Lower lobe of right lung (tissue), 2 donors: ENCODE measurements around the gene TIMP1. TPM values are rescaled to one million over a fixed set of nuclear protein-coding genes. Genes with fewer than 3 reads are reported as not detected.
A peak's percentile ranks its signal among the peaks of the same experiment; 100 is the strongest.

Experiments used
- ATAC-seq, 2 donors: fragments of 200-7000 bp; cut with Tn5 transposase; one replicate each; pipeline ENCODE4 v1.9.1; 2020 to 2022; ENCODE audit warnings: mild to moderate bottlenecking in 2 of 2, moderate library complexity in 2 of 2
- DNase-seq: peaks from one replicate; pipeline ENCODE4 v3.0.0-alpha.2; 2020
- H3K27ac ChIP-seq: fragments of 200-600 bp; one replicate; pipeline ENCODE4 v1.8.0; 2022
- H3K27me3 ChIP-seq: fragments of 200-600 bp; one replicate; pipeline ENCODE4 v1.8.0; 2022; ENCODE audit warnings: low read depth
- H3K36me3 ChIP-seq: fragments of 200-600 bp; one replicate; pipeline ENCODE4 v1.8.0; 2022; ENCODE audit warnings: mild to moderate bottlenecking
- H3K4me1 ChIP-seq: fragments of 200-600 bp; one replicate; pipeline ENCODE4 v1.8.0; 2022
- H3K4me3 ChIP-seq: fragments of 200-600 bp; one replicate; pipeline ENCODE4 v1.8.0; 2022; ENCODE audit warnings: mild to moderate bottlenecking
- H3K9me3 ChIP-seq: fragments of 200-600 bp; one replicate; pipeline ENCODE4 v1.8.0; 2022
- intact Hi-C: fragments of 100-400 bp; cut with DNase I; formaldehyde crosslinking; loops from one replicate; pipeline ENCODE4 v1.11.0; 2022
- total RNA-seq: library from RNA; stranded (reverse); fragmentation: NEBNext Ultra II Directional; extraction: Animal tissue kit (Norgen Biotek cat#: 25700); gene quantifications from one replicate; pipeline ENCODE4 v1.2.1, GENCODE V29; 2021
- TF ChIP-seq, protein P1 (sequence below): fragments of 200-600 bp; IDR thresholded peaks from one replicate; pipeline ENCODE4 v1.8.0; 2022; ENCODE audit warnings: antibody characterized with exemption, mild to moderate bottlenecking
- donor health status: DM: no; HTN: yes; CAD: no; lungs with severe emphysema.

TIMP1 gene
- total RNA-seq, 1 donor from 2014 or later: 189 TPM

DNA sequence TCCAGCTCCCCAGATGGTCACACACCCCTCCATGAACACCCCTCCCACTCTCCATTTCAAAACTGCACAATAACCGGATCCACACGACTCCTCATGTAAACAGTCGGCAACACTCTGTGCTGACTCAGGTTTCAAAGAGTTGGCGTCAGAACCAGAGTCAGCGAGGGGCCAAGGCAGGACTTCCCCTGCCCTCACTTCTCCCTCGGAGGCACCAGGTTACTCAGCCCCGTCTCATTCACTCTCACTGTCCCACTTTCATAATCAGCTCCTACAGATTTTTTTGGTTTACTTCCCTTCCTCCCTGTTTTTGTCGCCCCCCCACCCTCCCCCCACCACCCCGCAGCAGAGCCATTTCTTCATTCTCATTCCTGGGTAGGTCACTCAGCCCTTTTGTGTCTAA is 2.7 kb upstream of the TIMP1 start:
- no peak overlapping the region for H3K4me3 ChIP-seq
- ATAC-seq (peak; percentile 58 to 59), DNase-seq (peak; percentile 45)
- no peaks in the 10 kb centered on the region for H3K36me3 ChIP-seq
- intact Hi-C loops: no loop called here
- H3K4me1 ChIP-seq: peaks cover 21% of the 10 kb centered on the region
- no peak overlapping the region for H3K27ac ChIP-seq
- no peaks in the 10 kb centered on the region for H3K9me3 ChIP-seq
- H3K27me3 ChIP-seq: no peaks in the 10 kb centered on the region
- TF ChIP-seq, protein P1, sequence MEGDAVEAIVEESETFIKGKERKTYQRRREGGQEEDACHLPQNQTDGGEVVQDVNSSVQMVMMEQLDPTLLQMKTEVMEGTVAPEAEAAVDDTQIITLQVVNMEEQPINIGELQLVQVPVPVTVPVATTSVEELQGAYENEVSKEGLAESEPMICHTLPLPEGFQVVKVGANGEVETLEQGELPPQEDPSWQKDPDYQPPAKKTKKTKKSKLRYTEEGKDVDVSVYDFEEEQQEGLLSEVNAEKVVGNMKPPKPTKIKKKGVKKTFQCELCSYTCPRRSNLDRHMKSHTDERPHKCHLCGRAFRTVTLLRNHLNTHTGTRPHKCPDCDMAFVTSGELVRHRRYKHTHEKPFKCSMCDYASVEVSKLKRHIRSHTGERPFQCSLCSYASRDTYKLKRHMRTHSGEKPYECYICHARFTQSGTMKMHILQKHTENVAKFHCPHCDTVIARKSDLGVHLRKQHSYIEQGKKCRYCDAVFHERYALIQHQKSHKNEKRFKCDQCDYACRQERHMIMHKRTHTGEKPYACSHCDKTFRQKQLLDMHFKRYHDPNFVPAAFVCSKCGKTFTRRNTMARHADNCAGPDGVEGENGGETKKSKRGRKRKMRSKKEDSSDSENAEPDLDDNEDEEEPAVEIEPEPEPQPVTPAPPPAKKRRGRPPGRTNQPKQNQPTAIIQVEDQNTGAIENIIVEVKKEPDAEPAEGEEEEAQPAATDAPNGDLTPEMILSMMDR: no peak

DNA sequence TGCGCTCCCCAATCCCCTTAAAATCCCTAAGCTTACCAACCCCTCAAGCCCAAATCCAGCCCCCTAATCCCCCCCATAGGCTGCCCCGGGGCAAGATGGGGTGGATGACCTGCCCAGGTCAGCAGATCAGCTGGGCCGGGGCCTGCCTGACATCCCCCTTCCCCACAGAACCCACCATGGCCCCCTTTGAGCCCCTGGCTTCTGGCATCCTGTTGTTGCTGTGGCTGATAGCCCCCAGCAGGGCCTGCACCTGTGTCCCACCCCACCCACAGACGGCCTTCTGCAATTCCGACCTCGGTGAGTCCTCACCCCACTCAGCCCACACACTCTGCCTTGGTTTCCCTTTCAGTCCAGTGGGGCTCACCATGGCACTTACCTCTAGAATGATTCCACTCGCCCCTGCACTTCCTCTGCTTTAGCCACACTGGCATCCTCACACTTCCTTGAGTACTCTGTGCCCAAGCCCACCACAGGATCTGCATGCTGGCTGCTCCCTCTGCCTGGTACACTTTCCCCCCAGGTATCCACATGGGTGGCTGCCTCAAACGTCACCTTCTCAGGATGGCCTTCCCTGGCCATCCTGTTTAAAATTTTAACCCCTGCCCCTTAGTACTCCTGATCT is 1.1 kb downstream of the TIMP1 start:
- intact Hi-C loops: no loop called here
- no peak overlapping the region for H3K27ac ChIP-seq
- H3K27me3 ChIP-seq: no peaks in the 10 kb centered on the region
- no peaks in the 10 kb centered on the region for H3K9me3 ChIP-seq
- peaks cover 19% of the 10 kb centered on the region for H3K4me1 ChIP-seq
- no peaks in the 10 kb centered on the region for H3K36me3 ChIP-seq
- DNase-seq: no peak
- TF ChIP-seq, protein P1: no peak
- H3K4me3 ChIP-seq: peak overlapping the region; percentile 54
- ATAC-seq: no peak

DNA sequence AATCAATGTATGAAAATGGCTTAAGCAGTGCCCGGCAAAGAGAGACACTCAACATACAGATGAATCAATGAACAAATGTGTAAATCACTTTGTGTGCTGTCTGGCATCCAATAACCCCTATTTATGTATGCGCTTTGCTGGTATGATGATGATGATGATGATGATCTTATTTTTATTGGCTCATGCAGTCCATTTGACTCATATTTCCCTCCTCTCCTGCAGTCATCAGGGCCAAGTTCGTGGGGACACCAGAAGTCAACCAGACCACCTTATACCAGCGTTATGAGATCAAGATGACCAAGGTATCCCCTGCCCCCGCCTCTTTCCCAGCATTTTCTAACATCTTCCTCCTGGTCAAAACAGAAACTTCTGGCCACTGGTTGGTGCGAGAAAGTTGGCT is 2.5 kb downstream of the TIMP1 start:
- Histone ChIP-seq H3K27me3 (no peaks in the 10 kb centered on the region), H3K4me1 (peaks cover 8% of the 10 kb centered on the region), H3K9me3 (no peaks in the 10 kb centered on the region), H3K36me3 (no peaks in the 10 kb centered on the region), H3K4me3 (no peak overlapping the region), H3K27ac (no peak overlapping the region)
- DNase-seq: no peak
- TF ChIP-seq, protein P1: no peak
- ATAC-seq: no peak
- intact Hi-C loops: no loop called here

DNA sequence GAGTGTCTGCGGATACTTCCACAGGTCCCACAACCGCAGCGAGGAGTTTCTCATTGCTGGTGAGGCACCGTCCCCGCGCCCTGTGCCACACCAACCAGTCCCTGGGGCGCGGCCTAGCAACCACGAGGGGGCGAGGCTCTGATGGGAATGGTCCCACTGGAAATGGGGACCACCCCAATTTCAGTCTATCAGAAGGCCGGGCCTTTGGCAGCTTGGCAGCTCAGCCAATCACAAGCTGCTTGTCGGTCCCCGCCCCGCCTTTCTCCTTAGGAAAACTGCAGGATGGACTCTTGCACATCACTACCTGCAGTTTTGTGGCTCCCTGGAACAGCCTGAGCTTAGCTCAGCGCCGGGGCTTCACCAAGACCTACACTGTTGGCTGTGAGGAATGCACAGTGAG is 3.0 kb downstream of the TIMP1 start:
- H3K4me1 ChIP-seq: peaks cover 8% of the 10 kb centered on the region
- DNase-seq (no peak), ATAC-seq (no peak)
- H3K9me3 ChIP-seq: no peaks in the 10 kb centered on the region
- no peaks in the 10 kb centered on the region for H3K36me3 ChIP-seq
- H3K27me3 ChIP-seq: no peaks in the 10 kb centered on the region
- TF ChIP-seq, protein P1: no peak
- H3K4me3 ChIP-seq: no peak overlapping the region
- intact Hi-C loops: no loop called here
- no peak overlapping the region for H3K27ac ChIP-seq

DNA sequence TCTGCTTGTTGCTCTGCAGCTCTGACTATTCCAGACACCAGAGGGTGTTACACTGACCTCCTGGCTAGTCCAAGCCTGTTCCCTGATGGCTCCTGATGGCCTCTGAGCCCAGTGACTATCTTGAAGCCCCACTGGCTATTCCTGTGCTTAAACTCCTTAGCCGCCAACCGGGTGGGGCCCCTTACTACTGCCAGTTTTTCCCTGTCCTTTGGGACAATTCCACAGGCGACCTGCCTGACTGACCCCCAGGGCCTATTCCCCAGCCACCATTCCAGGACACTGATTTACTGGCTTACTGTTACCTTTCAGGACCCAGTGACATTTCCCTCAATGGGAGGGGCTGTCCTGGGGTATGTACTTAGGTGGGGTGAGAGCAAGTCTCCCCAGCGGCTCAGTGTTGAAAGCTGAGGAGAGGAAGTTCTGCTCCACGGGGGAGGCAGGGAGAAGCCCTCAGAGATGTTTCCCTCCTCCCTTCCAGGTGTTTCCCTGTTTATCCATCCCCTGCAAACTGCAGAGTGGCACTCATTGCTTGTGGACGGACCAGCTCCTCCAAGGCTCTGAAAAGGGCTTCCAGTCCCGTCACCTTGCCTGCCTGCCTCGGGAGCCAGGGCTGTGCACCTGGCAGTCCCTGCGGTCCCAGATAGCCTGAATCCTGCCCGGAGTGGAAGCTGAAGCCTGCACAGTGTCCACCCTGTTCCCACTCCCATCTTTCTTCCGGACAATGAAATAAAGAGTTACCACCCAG is 4.0 kb downstream of the TIMP1 start:
- ATAC-seq (no peak), DNase-seq (no peak)
- no peaks in the 10 kb centered on the region for H3K36me3 ChIP-seq
- no peaks in the 10 kb centered on the region for H3K27me3 ChIP-seq
- no peak overlapping the region for H3K27ac ChIP-seq
- no peaks in the 10 kb centered on the region for H3K9me3 ChIP-seq
- H3K4me1 ChIP-seq: peaks cover 6% of the 10 kb centered on the region
- TF ChIP-seq, protein P1: no peak
- H3K4me3 ChIP-seq: no peak overlapping the region
- intact Hi-C loops: no loop called here
